IPS-NIHi11 (cell line): ENCODE data around the gene WASHC2C.
A peak's percentile ranks its signal among the peaks of the same experiment; 100 is the strongest.
"Not testable (repeated sequence)": the region's sequence is repeated elsewhere in the genome, so short reads cannot be mapped to it uniquely, and the experiment has no call there.

Experiments
- DNase-seq: peaks from one replicate; pipeline ENCODE4 v3.0.0; 2012; ENCODE audit warnings: mixed read lengths, low spot score

WASHC2C gene

GRCh38 chr10:45726703-45727420 is at the start of gene WASHC2C:
Gene WASHC2C (plus strand): TSS chr10:45727266. CDS start chr10:45727318, 52 bp downstream.
- peak; percentile 77 for DNase-seq

- DNase-seq: not testable (repeated sequence)
Measured at GRCh38 chr10:45678467-45678866, 48.6 kb upstream of the WASHC2C start.

GRCh38 chr10:45710200-45710796 is 16.8 kb upstream of the WASHC2C start:
- DNase-seq: not testable (repeated sequence)

- DNase-seq: not testable (repeated sequence)
Measured at GRCh38 chr10:45711223-45711622, 15.8 kb upstream of the WASHC2C start.

GRCh38 chr10:45717053-45717452 is 10.0 kb upstream of the WASHC2C start:
- DNase-seq: not testable (repeated sequence)

- DNase-seq: not testable (repeated sequence)
Measured at GRCh38 chr10:45717642-45718041, 9.4 kb upstream of the WASHC2C start.

- DNase-seq: not testable (repeated sequence)
Measured at GRCh38 chr10:45721503-45721902, 5.6 kb upstream of the WASHC2C start.

- not testable (repeated sequence) for DNase-seq
Measured at GRCh38 chr10:45723851-45724250, 3.2 kb upstream of the WASHC2C start.

- not testable (repeated sequence) for DNase-seq
Measured at GRCh38 chr10:45727421-45727965, 427 bp downstream of the WASHC2C start.

- not testable (repeated sequence) for DNase-seq
Measured at GRCh38 chr10:45734449-45734848, 7.4 kb downstream of the WASHC2C start.

GRCh38 chr10:45734867-45735266 is 7.8 kb downstream of the WASHC2C start:
- not testable (repeated sequence) for DNase-seq

GRCh38 chr10:45741559-45741958 is 14.5 kb downstream of the WASHC2C start:
- DNase-seq: not testable (repeated sequence)

GRCh38 chr10:45742014-45742413 is 14.9 kb downstream of the WASHC2C start:
- DNase-seq: not testable (repeated sequence)

- DNase-seq: not testable (repeated sequence)
Measured at GRCh38 chr10:45751141-45751540, 24.1 kb downstream of the WASHC2C start.

- not testable (repeated sequence) for DNase-seq
Measured at GRCh38 chr10:45752210-45752609, 25.1 kb downstream of the WASHC2C start.

GRCh38 chr10:45753979-45754495 is 27.0 kb downstream of the WASHC2C start:
- not testable (repeated sequence) for DNase-seq

GRCh38 chr10:45755083-45755482 is 28.0 kb downstream of the WASHC2C start:
- DNase-seq: not testable (repeated sequence)

- DNase-seq: not testable (repeated sequence)
Measured at GRCh38 chr10:45756065-45756464, 29.0 kb downstream of the WASHC2C start.

- DNase-seq: not testable (repeated sequence)
Measured at GRCh38 chr10:45757661-45758396, 30.8 kb downstream of the WASHC2C start.

GRCh38 chr10:45761622-45762021 is 34.6 kb downstream of the WASHC2C start:
- DNase-seq: not testable (repeated sequence)

GRCh38 chr10:45763037-45763436 is 36.0 kb downstream of the WASHC2C start:
- DNase-seq: not testable (repeated sequence)

- DNase-seq: not testable (repeated sequence)
Measured at GRCh38 chr10:45768334-45768733, 41.3 kb downstream of the WASHC2C start.
